ENCODE measurements around the gene TSPAN5.

DNA sequence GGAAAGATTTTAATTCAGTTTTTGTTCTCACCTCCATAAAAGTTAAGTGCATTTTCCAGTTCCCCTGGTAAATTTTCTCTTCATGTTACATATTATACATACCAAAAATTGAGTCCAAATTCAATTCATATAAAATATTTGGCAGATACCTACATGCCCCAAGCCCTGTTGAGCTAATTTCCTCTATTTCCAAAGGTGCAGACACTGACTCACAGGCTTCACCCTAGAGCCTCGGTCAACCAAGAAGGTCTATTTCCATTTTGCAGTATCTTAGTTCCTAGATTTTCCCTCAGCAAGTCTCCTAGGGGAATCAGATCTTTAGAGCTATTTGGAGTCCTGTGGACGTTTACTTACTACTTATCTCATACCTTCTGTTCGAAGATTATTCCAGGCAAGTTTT is 174.4 kb downstream of the TSPAN5 start:
- TF ChIP-seq, protein P1, sequence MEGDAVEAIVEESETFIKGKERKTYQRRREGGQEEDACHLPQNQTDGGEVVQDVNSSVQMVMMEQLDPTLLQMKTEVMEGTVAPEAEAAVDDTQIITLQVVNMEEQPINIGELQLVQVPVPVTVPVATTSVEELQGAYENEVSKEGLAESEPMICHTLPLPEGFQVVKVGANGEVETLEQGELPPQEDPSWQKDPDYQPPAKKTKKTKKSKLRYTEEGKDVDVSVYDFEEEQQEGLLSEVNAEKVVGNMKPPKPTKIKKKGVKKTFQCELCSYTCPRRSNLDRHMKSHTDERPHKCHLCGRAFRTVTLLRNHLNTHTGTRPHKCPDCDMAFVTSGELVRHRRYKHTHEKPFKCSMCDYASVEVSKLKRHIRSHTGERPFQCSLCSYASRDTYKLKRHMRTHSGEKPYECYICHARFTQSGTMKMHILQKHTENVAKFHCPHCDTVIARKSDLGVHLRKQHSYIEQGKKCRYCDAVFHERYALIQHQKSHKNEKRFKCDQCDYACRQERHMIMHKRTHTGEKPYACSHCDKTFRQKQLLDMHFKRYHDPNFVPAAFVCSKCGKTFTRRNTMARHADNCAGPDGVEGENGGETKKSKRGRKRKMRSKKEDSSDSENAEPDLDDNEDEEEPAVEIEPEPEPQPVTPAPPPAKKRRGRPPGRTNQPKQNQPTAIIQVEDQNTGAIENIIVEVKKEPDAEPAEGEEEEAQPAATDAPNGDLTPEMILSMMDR (conservative IDR thresholded peaks at IDR 0.05), result no peak
- no peak for TF ChIP-seq ZFX (IDR thresholded peaks at IDR 0.05)
